ENCODE data around the gene ADGRL4.

- TF ChIP-seq, protein P1, sequence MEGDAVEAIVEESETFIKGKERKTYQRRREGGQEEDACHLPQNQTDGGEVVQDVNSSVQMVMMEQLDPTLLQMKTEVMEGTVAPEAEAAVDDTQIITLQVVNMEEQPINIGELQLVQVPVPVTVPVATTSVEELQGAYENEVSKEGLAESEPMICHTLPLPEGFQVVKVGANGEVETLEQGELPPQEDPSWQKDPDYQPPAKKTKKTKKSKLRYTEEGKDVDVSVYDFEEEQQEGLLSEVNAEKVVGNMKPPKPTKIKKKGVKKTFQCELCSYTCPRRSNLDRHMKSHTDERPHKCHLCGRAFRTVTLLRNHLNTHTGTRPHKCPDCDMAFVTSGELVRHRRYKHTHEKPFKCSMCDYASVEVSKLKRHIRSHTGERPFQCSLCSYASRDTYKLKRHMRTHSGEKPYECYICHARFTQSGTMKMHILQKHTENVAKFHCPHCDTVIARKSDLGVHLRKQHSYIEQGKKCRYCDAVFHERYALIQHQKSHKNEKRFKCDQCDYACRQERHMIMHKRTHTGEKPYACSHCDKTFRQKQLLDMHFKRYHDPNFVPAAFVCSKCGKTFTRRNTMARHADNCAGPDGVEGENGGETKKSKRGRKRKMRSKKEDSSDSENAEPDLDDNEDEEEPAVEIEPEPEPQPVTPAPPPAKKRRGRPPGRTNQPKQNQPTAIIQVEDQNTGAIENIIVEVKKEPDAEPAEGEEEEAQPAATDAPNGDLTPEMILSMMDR (IDR thresholded peaks at IDR 0.05 in 8 of 11, conservative IDR thresholded peaks at IDR 0.05 in 3 of 11), result no peak
- TF ChIP-seq POLR2AphosphoS5 (IDR thresholded peaks at IDR 0.05), result no peak
Measured at GRCh38 chr1:78950826-78951225, 55.7 kb downstream of the ADGRL4 start.

Measured in spleen (tissue), 7 donors.